ENCODE results near the gene FHIT. TPM values are rescaled to one million over a fixed set of nuclear protein-coding genes. Genes with fewer than 3 reads are reported as not detected.

FHIT gene
- total and polyA plus RNA-seq, 8 donors = 1.8 to 10.6 (median 7.1) TPM

GRCh38 chr3:59939826-59940426, 1311.3 kb downstream of the FHIT start:
- no peaks in the 10 kb centered on the region for H3K27me3 ChIP-seq
- no peak overlapping the region for H3K27ac ChIP-seq
- intact Hi-C loops (cut with DNase I; ENCODE audit: low total_unique reads) = no loop called here
- H3K36me3 ChIP-seq = no peaks in the 10 kb centered on the region
- no peaks in the 10 kb centered on the region for H3K9me3 ChIP-seq
- no peak for TF ChIP-seq EP300 (IDR thresholded peaks at IDR 0.05)
- no peak for TF ChIP-seq CTCF (IDR thresholded peaks at IDR 0.05)
- TF ChIP-seq POLR2AphosphoS5 (IDR thresholded peaks at IDR 0.05) = no peak
- no peak for TF ChIP-seq POLR2A (IDR thresholded peaks at IDR 0.05)
- no peak overlapping the region for H3K4me3 ChIP-seq
- DNase-seq = no peak
- 87 to 95% (median 88%) methylated on average over 4 of the region's 4 CpGs for WGBS, 5 donors
- no peaks in the 10 kb centered on the region for H3K4me1 ChIP-seq

- H3K9me3 ChIP-seq = no peaks in the 10 kb centered on the region
- no peak overlapping the region for H3K4me3 ChIP-seq
- TF ChIP-seq CTCF (IDR thresholded peaks at IDR 0.05) (no peak), POLR2AphosphoS5 (IDR thresholded peaks at IDR 0.05) (no peak), POLR2A (IDR thresholded peaks at IDR 0.05) (no peak), EP300 (IDR thresholded peaks at IDR 0.05) (no peak)
- no peak for DNase-seq
- H3K27ac ChIP-seq = no peak overlapping the region
- no peaks in the 10 kb centered on the region for H3K27me3 ChIP-seq
- 72 to 97% (median 93%) methylated on average over 3 of the region's 3 CpGs for WGBS, 5 donors
- intact Hi-C loops (cut with DNase I; ENCODE audit: low total_unique reads) = no loop called here
- H3K36me3 ChIP-seq = no peaks in the 10 kb centered on the region
- no peaks in the 10 kb centered on the region for H3K4me1 ChIP-seq
Measured at GRCh38 chr3:59938828-59939227, 1312.4 kb downstream of the FHIT start.

GRCh38 chr3:59937201-59937600, 1314.1 kb downstream of the FHIT start:
- WGBS, 5 donors = 57 to 78% (median 66%) methylated on average over 4 of the region's 4 CpGs
- Histone ChIP-seq H3K27me3 (no peaks in the 10 kb centered on the region), H3K36me3 (no peaks in the 10 kb centered on the region), H3K4me1 (no peaks in the 10 kb centered on the region), H3K27ac (no peak overlapping the region), H3K9me3 (no peaks in the 10 kb centered on the region), H3K4me3 (no peak overlapping the region)
- no peak for TF ChIP-seq EP300 (IDR thresholded peaks at IDR 0.05)
- TF ChIP-seq CTCF (IDR thresholded peaks at IDR 0.05) = no peak
- TF ChIP-seq POLR2AphosphoS5 (IDR thresholded peaks at IDR 0.05) = no peak
- no peak for TF ChIP-seq POLR2A (IDR thresholded peaks at IDR 0.05)
- intact Hi-C loops (cut with DNase I; ENCODE audit: low total_unique reads) = no loop called here
- DNase-seq = no peak

GRCh38 chr3:59936472-59936871, 1314.8 kb downstream of the FHIT start:
- intact Hi-C loops (cut with DNase I; ENCODE audit: low total_unique reads) = no loop called here
- Histone ChIP-seq H3K9me3 (no peaks in the 10 kb centered on the region), H3K27ac (no peak overlapping the region), H3K4me1 (no peaks in the 10 kb centered on the region), H3K27me3 (no peaks in the 10 kb centered on the region), H3K4me3 (no peak overlapping the region), H3K36me3 (no peaks in the 10 kb centered on the region)
- no peak for TF ChIP-seq CTCF (IDR thresholded peaks at IDR 0.05)
- TF ChIP-seq POLR2A (IDR thresholded peaks at IDR 0.05) = no peak
- TF ChIP-seq POLR2AphosphoS5 (IDR thresholded peaks at IDR 0.05) = no peak
- TF ChIP-seq EP300 (IDR thresholded peaks at IDR 0.05) = no peak
- WGBS, 5 donors = 75 to 83% (median 80%) methylated on average over 3 of the region's 3 CpGs
- no peak for DNase-seq
